Upper lobe of left lung (tissue), 6 donors: ENCODE measurements around the gene SGSH. TPM values are rescaled to one million over a fixed set of nuclear protein-coding genes. Genes with fewer than 3 reads are reported as not detected.
A peak's percentile ranks its signal among the peaks of the same experiment; 100 is the strongest.
"Not testable (repeated sequence)": the region's sequence is repeated elsewhere in the genome, so short reads cannot be mapped to it uniquely, and the experiment has no call there.

Experiments
- ATAC-seq, 2 donors: fragments of 200-7000 bp; cut with Tn5 transposase; one replicate each; pipeline ENCODE4 v1.9.1; 2022; ENCODE audit warnings: mild to moderate bottlenecking in 2 of 2, moderate library complexity in 2 of 2; ENCODE audit not compliant: low FRiP score in 2 of 2
- DNase-seq, 2 donors: peaks; one replicate each; pipeline ENCODE4 v3.0.0-alpha.2; 2019 to 2020
- H3K27ac ChIP-seq, 4 donors: fragments of 200-600 bp; sonication (generic); one replicate each; pipeline ENCODE4 v1.5.1; 2016 to 2019
- H3K27me3 ChIP-seq, 4 donors: fragments of 200-600 bp; sonication (generic); one replicate each; pipeline ENCODE4 v1.5.1; 2017 to 2019
- H3K36me3 ChIP-seq, 4 donors: fragments of 200-600 bp; sonication (generic); one replicate each; pipeline ENCODE4 v1.5.1; 2016 to 2019
- H3K4me1 ChIP-seq, 4 donors: fragments of 200-600 bp; sonication (generic); one replicate each; pipeline ENCODE4 v1.5.1; 2018 to 2019
- H3K4me3 ChIP-seq, 4 donors: fragments of 200-600 bp; sonication (generic); one replicate each; pipeline ENCODE4 v1.5.1; 2017 to 2019; ENCODE audit warnings: mild to moderate bottlenecking in 2 of 4, moderate library complexity in 1 of 4
- H3K9me3 ChIP-seq, 4 donors: fragments of 200-600 bp; sonication (generic); one replicate each; pipeline ENCODE4 v1.5.1; 2018 to 2019
- EP300 ChIP-seq, 4 donors: sonication (generic); formaldehyde crosslinking; IDR thresholded peaks; one replicate each; pipeline ENCODE4 v1.5.1; 2017; ENCODE audit warnings: antibody characterized with exemption in 4 of 4, control low read depth in 2 of 4
- POLR2A ChIP-seq, 4 donors: fragments of 450-650 bp; IDR thresholded peaks; one replicate each; pipeline ENCODE4 v1.5.1; 2016 to 2017; ENCODE audit warnings: antibody characterized with exemption in 4 of 4, mild to moderate bottlenecking in 2 of 4
- POLR2AphosphoS5 ChIP-seq, 2 donors: sonication (generic); formaldehyde crosslinking; IDR thresholded peaks; one replicate each; pipeline ENCODE4 v1.5.1; 2017; ENCODE audit warnings: antibody characterized with exemption in 2 of 2
- WGBS, 2 donors: methylation state at CpG; one replicate each; pipeline ENCODE4 v1.1.5; 2017 to 2018; 5-methylcytosine and 5-hydroxymethylcytosine counted together
- total RNA-seq, 6 donors: library from RNA; depleted of rRNA in 4 of 6; stranded (reverse); fragments of >200 nt in 4 of 6; gene quantifications; one replicate each; pipeline versions ENCODE4 v1.1.0 to v1.2.1, GENCODE V29; 2016 to 2021
- TF ChIP-seq, protein P1 (sequence below), 6 experiments: fragments of 450-650 bp in 4 of 6; fragments of 200-600 bp in 2 of 6; sonication (generic) in 2 of 6; IDR thresholded peaks; one replicate each; pipeline ENCODE4 v1.5.1; 2016 to 2019; ENCODE audit warnings: antibody characterized with exemption in 6 of 6
- donor health status: DM: no; HTN: no; CAD: no; lungs with moderate emphysema.
- donor health status: DM: no; HTN: yes; CAD: no; lungs with severe emphysema.

Gene SGSH
- total RNA-seq, 6 donors from 2014 or later = 36.3 to 264 (median 65.0) TPM

DNA sequence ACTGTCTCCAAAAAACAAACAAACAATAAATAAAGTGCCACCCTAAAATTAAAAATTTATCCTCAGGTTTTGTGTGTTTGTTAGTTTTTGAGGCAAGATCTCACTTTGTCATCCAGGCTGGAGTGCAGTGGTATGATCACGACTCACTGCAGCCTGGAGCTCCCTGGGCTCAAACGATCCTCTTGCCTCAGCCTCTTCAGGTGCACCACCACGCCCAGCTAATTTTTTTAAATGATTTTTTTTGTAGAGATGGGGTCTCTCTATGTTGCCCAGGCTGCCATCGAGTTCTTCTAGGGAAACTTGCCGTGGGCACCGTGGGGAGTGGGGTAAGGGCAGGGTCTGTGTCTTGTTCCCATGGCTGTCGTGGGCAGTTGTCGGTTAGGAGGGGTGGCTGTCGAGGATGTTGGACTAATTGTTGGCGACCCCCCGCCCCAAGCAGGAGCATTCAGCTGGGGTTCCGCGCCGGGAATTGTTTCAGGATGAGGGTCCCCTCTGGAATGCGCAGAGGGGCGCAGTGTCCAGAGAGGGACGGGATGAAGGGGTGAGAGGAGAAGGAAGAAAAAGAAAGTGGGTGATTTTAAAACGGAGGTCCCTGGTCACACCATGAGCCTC lies 39.4 kb upstream of the SGSH start:
- Histone ChIP-seq H3K4me1 (peaks cover 47 to 61% (median 56%) of the 10 kb centered on the region in 4 donors), H3K27ac (peak overlapping the region; percentile 92 to 98 (median 96)), H3K9me3 (no peaks in the 10 kb centered on the region), H3K4me3 (peak overlapping the region; percentile 60 to 75 (median 67)), H3K36me3 (no peaks in the 10 kb centered on the region), H3K27me3 (no peaks in the 10 kb centered on the region)
- TF ChIP-seq, protein P1, sequence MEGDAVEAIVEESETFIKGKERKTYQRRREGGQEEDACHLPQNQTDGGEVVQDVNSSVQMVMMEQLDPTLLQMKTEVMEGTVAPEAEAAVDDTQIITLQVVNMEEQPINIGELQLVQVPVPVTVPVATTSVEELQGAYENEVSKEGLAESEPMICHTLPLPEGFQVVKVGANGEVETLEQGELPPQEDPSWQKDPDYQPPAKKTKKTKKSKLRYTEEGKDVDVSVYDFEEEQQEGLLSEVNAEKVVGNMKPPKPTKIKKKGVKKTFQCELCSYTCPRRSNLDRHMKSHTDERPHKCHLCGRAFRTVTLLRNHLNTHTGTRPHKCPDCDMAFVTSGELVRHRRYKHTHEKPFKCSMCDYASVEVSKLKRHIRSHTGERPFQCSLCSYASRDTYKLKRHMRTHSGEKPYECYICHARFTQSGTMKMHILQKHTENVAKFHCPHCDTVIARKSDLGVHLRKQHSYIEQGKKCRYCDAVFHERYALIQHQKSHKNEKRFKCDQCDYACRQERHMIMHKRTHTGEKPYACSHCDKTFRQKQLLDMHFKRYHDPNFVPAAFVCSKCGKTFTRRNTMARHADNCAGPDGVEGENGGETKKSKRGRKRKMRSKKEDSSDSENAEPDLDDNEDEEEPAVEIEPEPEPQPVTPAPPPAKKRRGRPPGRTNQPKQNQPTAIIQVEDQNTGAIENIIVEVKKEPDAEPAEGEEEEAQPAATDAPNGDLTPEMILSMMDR (IDR thresholded peaks at IDR 0.05) = no peak
- TF ChIP-seq POLR2A (IDR thresholded peaks at IDR 0.05) (no peak), POLR2AphosphoS5 (IDR thresholded peaks at IDR 0.05) (no peak), EP300 (IDR thresholded peaks at IDR 0.05) (no peak)
- DNase-seq (no peak), ATAC-seq (no peak)
- 38 to 41% methylated on average over 18 of the region's 18 CpGs for WGBS, 2 donors

DNA sequence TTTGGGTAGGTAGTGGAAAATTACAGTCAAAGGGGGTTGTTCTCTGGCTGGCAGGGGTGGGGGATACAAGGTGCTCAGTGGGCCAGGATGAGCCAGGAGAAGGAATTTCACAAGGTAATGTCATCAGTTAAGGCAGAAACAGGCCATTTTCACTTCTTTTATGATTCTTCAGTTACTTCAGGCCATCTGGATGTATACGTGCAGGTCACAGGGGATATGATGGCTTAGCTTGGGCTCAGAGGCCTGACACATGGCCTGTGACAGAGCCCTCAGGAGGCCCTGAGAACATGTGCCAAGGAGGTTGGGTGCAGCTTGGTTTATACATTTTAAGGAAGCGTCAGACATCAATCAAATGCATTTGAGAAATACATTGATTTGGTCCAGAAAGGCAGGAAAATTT lies 38.2 kb upstream of the SGSH start:
- H3K36me3 ChIP-seq, H3K27me3 ChIP-seq, ATAC-seq, H3K4me3 ChIP-seq, H3K9me3 ChIP-seq, DNase-seq: not testable (repeated sequence)
- Histone ChIP-seq H3K27ac (peak overlapping the region in 1 of 4 donors; percentile 45), H3K4me1 (peaks cover 42 to 60% (median 53%) of the 10 kb centered on the region in 4 donors)
- 74 to 85% methylated on average over 2 of the region's 2 CpGs for WGBS, 2 donors

DNA sequence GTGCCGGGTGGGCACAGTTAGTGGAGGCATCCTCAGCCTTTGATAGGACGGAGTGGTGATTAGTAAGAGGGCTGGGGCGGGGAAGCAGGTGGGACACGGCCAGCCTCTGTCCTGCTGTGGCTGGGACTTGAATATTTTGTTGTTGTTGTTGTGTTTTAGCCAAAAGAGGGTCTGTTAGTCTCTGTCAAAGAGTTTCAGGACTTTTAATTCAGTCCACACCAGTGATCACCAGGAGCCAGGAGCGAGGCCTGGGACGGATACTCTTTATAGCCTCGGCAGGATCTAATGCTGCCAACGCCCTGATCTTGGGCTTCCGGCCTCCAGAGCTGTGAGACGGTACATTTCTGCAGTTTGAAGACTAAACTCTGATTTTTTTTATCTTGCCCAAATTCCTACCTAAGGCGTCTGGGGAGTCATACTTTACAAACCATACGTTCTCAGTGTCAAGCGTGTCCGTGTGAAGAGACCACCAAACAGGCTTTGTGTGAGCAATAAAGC lies 37.6 kb upstream of the SGSH start:
- Histone ChIP-seq H3K9me3 (no peaks in the 10 kb centered on the region), H3K4me1 (peaks cover 36 to 59% (median 48%) of the 10 kb centered on the region in 4 donors), H3K36me3 (no peaks in the 10 kb centered on the region), H3K4me3 (no peak overlapping the region), H3K27ac (peak overlapping the region in 2 of 4 donors; percentile 45 to 49), H3K27me3 (no peaks in the 10 kb centered on the region)
- DNase-seq = no peak
- WGBS, 2 donors = 86 to 89% methylated on average over 14 of the region's 14 CpGs
- TF ChIP-seq POLR2AphosphoS5 (IDR thresholded peaks at IDR 0.05) (no peak), POLR2A (IDR thresholded peaks at IDR 0.05) (no peak), EP300 (IDR thresholded peaks at IDR 0.05) (no peak)
- TF ChIP-seq, protein P1 (IDR thresholded peaks at IDR 0.05) = no peak
- no peak for ATAC-seq

DNA sequence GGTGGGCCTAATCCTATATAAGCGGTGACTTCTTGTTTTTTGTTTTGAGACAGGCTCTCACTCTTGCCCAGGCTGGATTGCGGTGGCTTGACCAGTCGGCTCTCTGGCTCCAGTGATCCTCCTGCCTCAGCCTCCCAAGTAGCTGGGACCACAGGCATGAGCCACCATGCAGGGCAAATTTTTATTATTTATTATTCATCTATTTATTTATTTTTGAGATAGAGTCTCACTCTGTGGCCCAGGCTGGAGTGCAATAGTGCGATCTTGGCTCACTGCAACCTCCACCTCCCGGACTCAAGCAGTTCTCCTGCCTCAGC lies 35.9 kb upstream of the SGSH start:
- no peaks in the 10 kb centered on the region for H3K27me3 ChIP-seq
- ATAC-seq (no peak), DNase-seq (no peak)
- H3K4me3 ChIP-seq = no peak overlapping the region
- H3K9me3 ChIP-seq = no peaks in the 10 kb centered on the region
- peak overlapping the region in 3 of 4 donors; percentile 82 to 89 (median 83) for H3K27ac ChIP-seq
- H3K36me3 ChIP-seq = peaks cover 0 to 12% (median 6%) of the 10 kb centered on the region in 4 donors
- WGBS, 2 donors = 96 to 98% methylated on average over 5 of the region's 5 CpGs
- TF ChIP-seq, protein P1 (IDR thresholded peaks at IDR 0.05) = no peak
- no peak for TF ChIP-seq POLR2AphosphoS5 (IDR thresholded peaks at IDR 0.05)
- TF ChIP-seq POLR2A (IDR thresholded peaks at IDR 0.05) = no peak
- no peak for TF ChIP-seq EP300 (IDR thresholded peaks at IDR 0.05)
- H3K4me1 ChIP-seq = peaks cover 25 to 45% (median 34%) of the 10 kb centered on the region in 4 donors

DNA sequence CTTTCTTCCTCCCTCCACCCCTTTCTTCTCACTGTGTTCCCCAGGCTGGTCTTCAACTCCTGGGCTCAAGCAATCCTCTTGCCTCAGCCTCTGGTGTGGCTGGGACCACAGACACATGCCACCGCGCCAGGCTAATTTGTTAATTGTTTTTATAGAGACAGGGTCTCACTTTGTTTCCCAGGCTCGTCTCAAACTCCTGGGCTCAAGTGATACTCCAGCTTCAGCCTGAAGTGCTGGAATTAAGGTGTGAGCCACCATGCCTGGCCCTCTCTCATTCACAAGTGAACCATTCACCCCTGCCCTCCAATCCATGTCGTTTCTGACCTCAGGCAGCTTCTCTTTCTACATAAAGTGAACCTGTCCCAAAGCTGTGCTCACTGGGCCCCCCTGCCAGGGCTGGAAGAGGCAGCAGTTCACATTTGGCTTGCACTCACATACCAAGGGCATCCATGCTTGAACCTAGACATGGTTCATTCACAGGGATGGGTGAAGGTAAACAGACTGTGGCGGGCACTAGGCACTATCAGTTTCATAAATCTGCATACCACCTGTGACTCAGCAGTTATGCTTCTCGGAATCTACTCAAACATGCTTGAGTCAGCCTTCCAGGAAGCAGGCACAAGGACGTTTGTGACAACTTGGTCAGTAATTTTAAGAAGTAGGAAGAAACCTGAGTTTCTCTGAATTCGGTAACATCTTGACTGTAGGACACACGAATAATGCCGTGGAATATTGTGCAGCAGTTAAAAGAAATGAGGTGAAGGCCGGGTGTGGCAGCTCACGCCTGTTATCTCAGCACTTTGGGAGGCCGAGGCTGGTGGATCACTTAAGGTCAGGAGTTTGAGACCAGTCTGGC lies 34.5 kb upstream of the SGSH start:
- ATAC-seq = peak; percentile 67 to 85

More for the DNA sequence above, 34.5 kb upstream of the SGSH start:
- 39 to 45% methylated on average over 13 of the region's 13 CpGs for WGBS, 2 donors
- Histone ChIP-seq H3K4me1 (peaks cover 23 to 42% (median 32%) of the 10 kb centered on the region in 4 donors), H3K36me3 (peaks cover 0 to 21% (median 9%) of the 10 kb centered on the region in 4 donors), H3K27ac (peak overlapping the region; percentile 82 to 89 (median 86)), H3K4me3 (no peak overlapping the region), H3K9me3 (no peaks in the 10 kb centered on the region), H3K27me3 (no peaks in the 10 kb centered on the region)
- peak; percentile 98 to 100 (median 98) for TF ChIP-seq EP300 (IDR thresholded peaks at IDR 0.05)
- peak in 1 of 4 donors; percentile 45 for TF ChIP-seq POLR2A (IDR thresholded peaks at IDR 0.05)
- TF ChIP-seq POLR2AphosphoS5 (IDR thresholded peaks at IDR 0.05) = peak; percentile 79 to 100
- TF ChIP-seq, protein P1 (IDR thresholded peaks at IDR 0.05) = no peak
- DNase-seq = peak in 1 of 2 donors; percentile 82
